ENCODE measurements around the gene GMIP.
"Not testable (repeated sequence)": the region's sequence is repeated elsewhere in the genome, so short reads cannot be mapped to it uniquely, and the experiment has no call there.

The GMIP gene

DNA sequence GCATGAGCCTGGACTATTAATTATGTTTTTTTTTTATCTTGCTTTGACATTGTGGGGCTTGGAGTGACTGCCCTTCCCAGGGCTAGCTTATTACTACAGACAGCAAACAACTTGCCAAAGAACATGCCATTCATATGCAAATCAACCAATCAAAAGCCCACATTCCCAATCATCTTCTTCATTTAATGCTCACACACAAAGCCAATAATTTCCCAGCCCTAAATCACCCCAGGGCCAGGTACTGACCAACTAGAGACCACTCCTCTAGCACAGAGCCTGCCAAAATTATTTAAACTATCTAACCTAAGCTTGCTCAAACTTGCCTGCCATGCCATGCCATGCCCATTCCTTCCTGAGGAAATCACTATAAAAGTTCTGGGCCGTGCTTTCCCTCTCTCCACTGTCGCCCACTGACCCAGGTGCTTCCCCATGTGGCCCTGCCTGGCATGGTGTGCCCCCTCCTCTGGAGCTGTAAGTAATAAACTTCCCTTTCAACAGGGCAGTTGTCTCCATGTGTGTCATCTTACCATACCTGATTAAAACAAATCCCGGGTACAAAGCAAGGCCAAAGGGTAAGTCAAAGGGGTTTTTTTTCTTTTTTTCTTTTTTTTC, 40.6 kb downstream of the GMIP start:
- no peak for DNase-seq

GRCh38 chr19:19602136-19602712, 41.2 kb downstream of the GMIP start:
- no peak for DNase-seq

- DNase-seq: no peak
Observed at GRCh38 chr19:19600793-19601330, 42.6 kb downstream of the GMIP start.

DNA sequence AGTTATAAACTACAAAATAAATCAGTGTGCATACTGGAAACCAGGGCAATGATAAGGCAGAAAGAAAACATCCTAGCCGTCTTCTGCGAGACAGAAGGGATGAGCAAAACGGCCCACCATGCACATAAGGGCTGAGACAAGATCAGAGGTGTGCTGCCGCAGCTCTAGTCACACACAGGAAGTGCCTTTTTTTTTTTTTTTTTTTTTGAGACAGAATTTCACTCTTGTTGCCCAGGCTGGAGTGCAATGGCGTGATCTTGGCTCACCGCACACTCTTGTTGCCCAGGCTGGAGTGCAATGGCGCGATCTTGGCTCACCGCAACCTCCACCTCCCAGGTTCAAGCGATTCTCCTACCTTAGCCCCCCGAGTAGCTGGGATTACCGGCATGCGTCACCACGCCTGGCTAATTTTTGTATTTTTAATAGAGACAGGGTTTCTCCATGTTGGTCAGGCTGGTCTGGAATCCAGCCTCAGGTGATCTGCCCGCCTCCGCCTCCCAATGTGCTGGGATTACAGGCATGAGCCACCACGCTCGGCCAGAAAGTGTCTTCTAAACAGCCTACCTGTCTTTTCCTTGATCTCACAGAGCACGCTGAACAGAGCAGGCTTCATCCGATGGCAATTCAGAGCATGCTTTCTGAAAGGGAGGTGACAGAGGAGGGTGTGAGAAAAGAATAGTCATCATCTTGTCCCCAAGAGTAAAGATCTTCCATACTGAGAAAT, 44.6 kb downstream of the GMIP start:
- DNase-seq: not testable (repeated sequence)

- DNase-seq: no peak
Observed at GRCh38 chr19:19597809-19598306, 45.6 kb downstream of the GMIP start.

- peak; percentile 34 for DNase-seq
Observed at GRCh38 chr19:19595171-19595701, 48.2 kb downstream of the GMIP start.

GRCh38 chr19:19594381-19594780, 49.1 kb downstream of the GMIP start:
- DNase-seq: no peak

GRCh38 chr19:19592690-19593089, 50.8 kb downstream of the GMIP start:
- no peak for DNase-seq

DNA sequence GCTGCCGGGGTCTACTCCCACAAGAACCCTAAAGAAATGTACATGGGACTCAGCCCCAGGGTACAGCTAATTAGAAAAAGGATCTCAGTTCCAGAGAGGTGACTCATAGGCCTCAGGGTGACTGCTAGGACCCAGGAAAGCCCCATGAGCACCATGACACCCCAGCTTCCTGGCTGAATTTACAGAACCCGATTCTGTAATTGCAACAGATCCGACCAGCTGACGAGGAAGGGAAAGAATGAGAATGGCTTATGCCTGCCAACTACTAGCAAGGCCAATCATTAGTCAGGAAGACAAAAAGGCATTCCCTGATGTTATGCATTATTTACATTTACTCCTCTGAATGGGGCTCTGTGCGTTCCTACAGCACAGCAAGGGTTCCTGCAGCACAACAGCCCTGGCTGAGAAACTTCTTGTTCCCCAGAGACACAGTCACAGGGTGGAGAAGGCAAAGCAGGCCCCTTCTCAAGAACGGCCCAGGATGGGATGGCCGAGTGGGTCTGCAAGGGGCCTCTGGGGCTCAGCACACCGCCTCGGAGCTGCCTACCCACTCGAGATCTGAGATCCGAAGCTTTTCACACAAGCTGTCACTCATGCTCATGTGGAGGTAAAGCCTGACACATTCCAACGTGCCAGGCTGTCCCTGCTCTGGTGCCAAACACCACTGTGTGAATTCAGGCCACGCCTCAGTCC, 52.2 kb downstream of the GMIP start:
- DNase-seq: peak; percentile 98

GRCh38 chr19:19588546-19588945, 54.9 kb downstream of the GMIP start:
- DNase-seq: peak; percentile 44

GRCh38 chr19:19587771-19588170, 55.7 kb downstream of the GMIP start:
- no peak for DNase-seq

DNA sequence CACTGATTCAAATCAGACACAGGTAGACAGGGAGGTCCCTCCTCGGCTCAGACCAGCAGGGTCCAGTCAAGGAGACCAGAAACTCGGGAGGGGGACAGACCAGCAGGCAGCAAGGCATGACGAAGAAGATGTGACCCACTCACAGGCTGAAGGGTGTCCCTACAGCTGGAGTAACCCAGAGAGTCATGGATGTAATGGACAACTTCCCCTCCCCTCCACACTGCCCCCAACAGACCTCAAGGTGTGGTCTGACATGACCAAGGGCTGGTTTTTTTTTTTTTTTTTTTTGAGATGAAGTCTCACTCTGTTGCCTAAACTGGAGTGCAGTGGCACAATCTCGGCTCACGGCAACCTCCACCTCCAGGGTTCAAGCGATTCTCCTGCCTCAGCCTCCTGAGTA, 59.1 kb downstream of the GMIP start:
- no peak for DNase-seq

DNA sequence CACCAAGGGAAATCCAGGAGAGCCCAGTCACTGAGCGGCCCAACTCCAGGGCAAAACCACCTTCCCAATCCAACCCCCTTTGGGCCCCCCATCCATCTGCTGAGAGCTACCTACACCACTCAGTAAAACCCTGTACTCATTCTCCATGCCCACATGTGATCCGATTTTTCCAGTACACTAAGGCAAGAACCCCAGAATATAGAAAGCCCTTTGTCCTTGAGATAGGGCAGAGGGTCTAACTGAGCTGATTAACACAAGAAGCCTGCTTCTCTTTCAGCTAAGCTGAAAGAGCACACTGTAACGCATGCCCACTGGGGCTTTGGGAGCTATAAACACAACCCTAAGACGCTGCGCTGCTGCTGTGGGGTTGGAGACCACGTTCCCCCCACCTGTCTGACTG, 61.0 kb downstream of the GMIP start:
- no peak for DNase-seq

DNA sequence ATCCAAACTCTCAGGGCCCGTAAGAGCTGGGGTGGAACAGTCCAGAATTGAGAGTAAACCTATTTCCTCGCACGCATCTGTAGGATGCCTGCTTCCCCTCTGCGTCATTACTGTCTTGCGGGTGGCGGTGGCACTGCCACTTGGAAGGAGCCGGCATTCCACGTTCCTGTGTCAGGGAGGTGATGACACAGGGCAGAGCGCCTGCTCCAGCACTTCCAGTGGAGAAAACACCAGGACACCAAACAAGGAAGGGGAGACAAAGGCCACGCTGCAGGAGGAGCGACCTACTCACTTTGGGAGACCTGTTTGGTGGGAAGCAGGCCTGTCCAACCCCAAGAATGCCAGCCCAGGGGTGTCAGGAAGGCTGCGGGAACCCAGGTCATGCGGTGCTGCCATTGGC, 62.1 kb downstream of the GMIP start:
- DNase-seq: no peak

DNA sequence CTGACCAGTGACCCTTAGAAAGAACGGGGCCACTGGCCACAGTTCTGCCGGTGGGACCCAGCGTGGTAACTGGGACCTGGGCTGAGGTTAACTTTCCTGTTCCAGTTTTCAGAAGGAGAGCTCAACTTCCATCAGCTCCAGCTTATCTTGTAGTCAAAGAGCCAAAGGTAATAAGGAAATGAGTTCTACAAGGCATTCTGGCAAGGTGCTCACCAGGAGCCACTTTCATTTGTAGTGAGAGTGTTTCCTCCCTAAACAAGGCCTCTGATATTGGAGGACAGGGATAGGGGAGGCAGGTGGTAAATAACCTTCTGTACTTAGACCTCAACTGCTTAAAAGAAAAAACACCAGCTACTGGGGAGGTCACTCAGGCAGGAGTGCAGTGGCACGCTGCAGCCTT, 63.0 kb downstream of the GMIP start:
- no peak for DNase-seq

DNA sequence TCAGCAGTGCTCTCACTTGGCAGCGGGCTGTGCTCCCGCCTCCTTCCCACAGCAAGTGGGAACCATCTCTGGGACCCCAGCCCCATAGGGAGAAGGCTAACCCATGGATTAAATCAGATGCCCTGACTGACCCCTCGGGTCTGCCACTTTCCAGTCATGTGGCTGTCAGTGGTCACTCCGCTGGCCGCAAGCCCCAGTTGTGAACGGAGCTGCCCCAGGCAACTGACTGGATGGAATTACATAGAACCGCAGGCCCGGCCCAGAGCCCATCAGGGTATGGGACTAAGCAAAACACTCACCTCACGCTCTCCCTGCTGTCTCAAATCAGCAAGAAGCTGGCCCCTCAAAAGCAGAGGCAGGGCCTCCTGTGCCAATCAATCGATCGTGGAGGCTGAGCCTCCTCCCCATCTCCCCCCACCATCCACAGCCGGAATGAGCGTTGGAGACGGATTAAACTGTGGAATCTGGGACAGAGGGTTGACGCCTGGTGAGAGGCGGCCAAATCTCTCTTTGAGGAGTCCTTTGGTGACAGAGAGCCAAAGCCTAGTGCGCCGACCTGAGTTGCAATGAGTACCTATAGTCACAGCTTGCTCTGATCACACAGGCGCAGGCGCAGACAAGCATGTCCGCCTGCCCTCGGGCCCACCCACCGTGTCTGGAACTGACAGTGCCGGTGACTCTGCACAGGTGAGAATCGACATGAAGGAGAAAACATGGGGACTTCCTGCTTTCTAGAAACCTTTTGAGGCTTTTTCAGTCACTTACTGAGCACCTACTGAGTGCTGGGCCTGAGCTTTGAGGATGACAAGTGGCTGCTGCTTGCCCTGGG, 63.7 kb downstream of the GMIP start:
- DNase-seq: no peak
